Ramos (cell line): ENCODE results near the gene RNF220.

ENCODE experiments used
- in situ Hi-C: fragments of 300-500 bp; cut with MboI; formaldehyde crosslinking; loops from one replicate; pipeline ENCODE4 v1.14.3; 2022; ENCODE audit warnings: low sequenced_read_pairs; ENCODE audit not compliant: unreplicated experiment

Gene RNF220

DNA sequence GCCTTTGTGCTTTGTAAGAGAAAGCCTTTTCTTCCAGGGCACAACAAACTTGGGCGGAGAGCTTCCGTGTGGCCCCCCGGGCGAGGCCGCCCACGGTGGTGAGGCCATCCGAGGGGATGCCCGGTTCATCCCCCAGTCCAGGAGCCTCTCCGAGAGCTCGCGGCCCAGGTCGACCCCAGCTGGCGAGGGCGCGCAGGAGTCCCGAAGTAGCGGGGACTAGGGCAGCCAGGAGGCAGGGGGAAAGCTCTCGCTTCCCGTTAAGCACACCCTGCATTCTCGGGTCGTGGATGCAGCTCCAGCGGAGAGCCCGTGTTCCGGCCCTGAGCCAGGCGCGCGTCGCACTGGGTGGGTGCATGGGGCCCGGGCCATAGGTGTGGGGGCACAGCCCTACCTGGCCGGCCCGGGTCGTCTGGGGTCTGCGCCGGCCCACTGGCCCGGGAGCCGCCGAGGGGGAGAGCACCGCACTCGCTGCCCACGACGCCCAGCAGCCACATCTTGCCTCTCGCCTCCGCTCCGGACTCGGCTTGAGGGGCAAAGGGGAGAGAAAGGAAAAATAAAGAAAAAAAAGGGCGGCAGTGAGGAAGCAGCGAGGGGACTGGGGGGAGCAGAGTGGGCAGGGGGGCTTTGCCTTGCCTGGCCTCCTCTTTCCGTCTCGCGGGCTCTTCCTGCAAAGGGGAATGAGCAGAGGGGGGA is 1.8 kb downstream of the RNF220 start:
- in situ Hi-C loops: no loop called here

DNA sequence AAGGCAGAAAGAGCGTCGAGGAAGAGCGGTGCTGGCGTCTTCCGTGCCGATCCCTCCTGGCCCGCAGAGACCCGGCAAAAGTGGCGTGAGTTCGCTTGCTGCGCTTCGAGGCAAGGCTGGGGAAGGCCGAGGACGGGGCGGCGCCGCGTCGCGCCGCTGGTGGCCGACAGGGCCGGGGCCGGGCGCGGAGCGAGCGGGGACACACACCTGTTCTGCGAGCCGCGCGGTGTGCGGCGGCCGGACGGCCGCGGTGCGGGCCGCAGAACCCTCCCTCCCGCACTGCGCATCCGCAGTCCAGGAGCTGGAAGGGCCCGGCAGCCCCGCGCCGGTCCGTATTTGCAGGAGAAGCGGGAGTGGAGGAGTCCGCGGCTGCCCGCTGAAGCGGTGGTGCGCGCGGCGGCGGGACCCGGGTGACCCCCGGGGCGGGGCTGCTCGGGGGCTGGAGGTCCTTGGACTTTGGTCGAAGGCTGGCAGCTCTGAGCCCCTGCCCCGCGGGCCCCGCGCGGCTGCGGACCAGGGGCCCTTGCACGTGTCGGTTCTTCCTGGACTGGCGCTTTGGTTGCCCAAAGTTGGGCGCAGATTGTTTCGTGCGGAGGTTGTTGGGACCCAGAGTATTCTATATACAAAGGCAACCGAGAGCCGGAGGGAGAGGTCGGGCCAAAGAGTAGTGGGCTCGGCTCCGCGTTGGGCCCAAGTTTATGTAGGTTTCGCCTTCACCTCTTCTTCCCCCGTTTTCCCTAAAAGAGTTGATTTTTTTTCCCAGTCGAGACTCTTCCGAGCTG is 2.6 kb downstream of the RNF220 start:
- in situ Hi-C loops: no loop called here

DNA sequence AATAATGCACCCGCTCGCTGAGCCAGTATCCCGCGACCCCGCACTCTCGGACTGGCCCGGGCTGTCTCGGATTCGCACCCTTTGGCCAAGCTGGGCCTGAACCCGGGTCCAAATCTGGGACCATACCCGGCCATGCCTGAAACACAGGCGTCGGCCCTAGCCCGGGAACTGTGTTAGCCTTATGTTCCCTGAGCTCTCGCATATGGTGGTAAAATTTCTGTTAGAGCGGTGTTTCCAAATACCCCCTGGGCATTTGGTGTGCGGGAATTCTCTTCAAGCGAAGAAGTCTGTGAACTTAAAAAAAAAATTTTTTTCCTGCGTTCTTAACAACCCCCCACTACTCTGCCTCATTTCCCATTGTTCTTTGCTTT is 3.1 kb downstream of the RNF220 start:
- in situ Hi-C loops: no loop called here

DNA sequence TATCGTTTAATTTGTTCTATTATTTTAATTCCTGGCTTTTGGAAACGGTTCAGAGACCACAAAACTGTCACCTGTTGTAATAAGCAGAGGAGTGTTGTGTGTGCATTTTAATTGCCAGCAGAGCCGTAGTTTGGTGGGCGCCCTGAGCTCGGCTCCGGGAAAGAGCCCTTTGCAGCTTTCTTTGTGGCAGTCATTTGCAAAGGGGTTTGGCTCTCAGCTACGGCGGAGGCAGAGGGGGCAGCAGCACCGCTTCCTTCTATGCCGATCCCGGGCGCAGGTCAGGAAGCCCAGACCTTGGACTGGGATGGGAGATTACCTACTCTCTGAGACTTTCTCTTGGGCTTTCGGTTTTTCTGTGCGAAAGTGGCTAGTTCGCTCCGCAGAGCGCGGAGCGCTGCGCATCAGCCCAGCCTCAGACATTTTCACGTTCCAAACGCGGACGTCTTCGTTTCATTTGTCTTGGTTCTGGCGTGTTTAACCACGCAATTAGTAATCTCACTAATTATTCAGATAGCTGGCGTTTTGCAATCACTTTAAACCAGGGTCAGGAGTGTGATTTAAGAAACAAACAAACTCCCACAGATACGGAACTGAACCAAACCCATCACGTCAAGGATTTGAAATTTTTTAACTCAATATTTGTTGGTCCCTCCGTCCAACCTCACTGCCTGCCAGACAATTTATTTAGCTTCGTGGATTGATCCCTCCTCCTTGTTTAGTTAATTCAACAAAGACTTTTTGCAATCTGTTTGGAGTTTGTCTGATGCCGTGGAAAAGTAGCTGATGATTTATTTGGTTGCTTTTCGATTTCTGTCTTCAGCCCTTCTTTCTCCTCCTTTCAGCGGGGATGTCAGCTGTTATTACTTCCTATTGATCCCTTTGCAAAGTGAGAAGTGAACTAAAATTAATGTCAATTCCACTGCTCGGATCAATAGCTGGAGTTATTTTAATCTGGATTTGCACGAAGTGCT is 3.9 kb downstream of the RNF220 start:
- in situ Hi-C loops: no loop called here

DNA sequence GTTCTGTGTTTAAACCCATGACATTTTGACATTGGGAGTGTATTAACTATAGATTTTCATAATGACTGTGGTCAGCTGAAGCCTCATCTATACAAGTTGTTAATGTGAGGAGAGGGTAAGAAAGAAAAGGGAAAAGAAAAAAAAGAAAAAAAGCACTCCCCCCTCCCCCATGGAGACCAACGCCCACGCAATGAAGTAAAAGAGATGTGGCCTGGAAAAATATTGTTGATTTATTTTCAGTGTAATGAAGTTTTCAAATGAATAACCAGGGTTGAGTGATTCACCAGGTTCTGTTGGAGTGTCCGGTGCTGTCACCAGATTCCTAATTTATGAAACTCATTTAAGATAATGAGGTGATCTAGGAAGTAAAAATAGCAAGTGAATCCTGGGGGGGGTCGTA is 4.7 kb downstream of the RNF220 start:
- in situ Hi-C loops: no loop called here

DNA sequence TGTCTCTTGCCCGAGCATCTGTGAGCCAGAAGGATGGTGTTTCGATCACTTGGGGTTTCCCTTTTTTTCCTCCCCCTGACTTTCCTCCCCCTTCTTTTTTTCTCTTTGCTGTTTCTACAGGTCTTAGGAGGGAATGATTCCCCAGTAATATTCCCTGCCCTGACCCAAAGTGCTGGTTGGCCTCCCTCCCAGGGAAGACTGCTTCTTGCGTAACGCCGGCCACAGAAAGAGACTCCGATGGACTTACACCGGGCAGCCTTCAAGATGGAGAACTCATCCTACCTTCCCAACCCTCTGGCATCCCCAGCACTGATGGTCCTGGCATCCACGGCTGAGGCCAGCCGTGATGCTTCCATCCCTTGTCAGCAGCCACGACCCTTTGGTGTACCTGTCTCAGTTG is 6.8 kb downstream of the RNF220 start:
- in situ Hi-C loops: no loop called here

DNA sequence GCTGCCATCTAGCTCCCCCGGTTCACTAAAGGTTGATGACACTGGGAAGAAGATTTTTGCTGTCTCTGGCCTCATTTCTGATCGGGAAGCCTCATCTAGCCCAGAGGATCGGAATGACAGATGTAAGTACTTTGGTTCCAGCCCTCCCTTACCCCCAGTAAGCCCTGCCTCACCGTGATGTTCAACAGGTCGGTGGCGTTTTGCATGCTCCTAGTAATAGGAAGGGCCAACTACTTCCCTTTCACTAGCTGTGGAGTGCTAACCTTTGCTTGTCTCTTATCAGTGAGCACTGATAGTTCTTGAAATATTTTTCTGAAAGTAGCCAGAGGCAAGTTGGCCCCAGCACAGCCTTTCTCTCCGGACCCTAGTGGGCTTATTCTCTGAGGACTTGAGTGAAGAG is 7.5 kb downstream of the RNF220 start:
- in situ Hi-C loops: no loop called here

DNA sequence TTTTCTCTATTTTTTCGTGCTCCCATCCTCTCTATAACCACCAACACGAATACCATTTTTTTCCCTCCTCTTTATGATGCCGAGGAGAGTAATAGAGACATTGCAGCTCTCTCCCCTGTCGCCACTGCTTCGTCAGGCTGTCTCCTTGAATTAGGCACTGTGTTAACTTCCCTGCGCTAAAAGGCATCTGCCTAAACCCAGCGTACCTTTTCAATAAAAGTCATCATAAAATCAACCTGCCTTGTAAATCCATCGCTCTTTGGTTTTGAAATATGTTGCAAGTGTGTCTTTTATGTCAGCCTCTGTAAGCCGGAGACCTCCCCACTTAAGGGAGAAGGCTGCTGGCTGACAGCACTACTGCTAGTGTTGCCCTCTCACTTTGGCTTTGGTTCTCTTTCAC is 8.7 kb downstream of the RNF220 start:
- in situ Hi-C loops: no loop called here

DNA sequence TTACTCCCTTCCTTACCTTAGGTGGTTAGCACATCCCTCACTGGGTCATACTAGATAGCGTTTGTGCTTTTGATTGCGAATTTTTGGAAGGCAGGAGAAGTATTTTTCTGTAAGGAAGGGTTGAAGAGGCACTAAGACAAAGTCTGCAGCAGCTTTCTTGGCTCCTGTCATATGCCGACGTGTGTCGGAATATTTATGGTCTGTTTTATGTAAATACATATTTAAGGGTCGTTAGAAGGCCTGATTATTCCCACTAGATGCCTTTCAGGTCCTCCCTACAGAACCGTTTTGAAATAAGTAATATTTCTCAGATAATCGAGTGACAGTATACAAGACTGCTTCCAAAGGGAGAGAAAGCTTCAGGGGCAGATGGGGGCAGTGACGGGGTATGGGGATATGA is 10.0 kb downstream of the RNF220 start:
- in situ Hi-C loops: no loop called here

DNA sequence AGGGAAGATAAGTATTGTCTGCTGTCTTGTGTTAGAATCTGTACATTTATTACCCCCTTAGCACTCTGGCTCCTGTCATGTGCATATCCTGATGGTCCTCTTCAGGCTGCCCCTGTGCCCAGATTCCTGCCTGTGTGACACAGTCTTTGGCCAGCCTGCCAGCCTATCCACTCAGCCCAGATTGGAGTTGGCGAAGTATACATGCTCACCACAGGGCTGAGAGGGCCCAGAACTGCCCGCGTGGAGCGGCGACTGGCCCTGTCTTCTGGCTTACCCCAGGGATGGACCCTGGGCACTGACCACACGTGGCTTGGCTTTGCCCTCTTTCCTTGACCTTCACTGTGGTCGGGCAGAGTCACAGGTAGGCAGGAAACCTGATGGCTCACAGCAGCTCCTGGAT is 11.4 kb downstream of the RNF220 start:
- in situ Hi-C loops: no loop called here

DNA sequence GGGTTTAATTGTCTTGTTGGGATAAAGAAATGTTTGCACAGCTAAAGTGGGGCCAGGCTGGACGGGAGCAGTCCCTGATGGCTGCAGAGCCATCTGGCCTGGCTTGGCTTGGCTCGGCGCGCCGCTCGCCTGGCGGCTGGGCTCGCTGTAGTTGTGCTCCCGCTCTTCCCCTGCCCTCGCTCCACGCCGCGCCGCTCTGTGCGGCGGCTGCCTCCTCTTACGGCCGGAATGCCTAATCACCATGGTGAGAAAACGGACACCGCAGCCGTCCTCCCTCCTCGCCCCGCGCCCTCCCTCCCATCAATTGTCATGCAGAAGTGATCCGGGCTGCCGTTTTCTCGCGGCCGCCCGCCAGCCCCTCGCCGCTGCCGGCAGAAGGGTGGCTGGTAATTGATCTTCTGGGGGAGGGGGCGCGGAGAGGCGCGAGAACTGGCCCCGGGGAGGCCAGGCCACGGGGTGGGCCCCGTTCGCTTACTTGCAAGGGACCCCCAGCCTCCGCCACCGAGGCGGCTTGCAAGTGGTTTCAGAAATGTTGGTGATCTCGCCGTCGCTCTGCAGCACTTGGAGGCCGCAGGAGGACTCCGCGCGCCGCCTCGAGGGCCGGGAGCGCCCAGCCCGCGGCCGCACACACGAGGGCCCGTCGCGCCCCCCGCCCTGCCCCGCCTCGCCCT is 12.4 kb downstream of the RNF220 start:
- in situ Hi-C loops: no loop called here

DNA sequence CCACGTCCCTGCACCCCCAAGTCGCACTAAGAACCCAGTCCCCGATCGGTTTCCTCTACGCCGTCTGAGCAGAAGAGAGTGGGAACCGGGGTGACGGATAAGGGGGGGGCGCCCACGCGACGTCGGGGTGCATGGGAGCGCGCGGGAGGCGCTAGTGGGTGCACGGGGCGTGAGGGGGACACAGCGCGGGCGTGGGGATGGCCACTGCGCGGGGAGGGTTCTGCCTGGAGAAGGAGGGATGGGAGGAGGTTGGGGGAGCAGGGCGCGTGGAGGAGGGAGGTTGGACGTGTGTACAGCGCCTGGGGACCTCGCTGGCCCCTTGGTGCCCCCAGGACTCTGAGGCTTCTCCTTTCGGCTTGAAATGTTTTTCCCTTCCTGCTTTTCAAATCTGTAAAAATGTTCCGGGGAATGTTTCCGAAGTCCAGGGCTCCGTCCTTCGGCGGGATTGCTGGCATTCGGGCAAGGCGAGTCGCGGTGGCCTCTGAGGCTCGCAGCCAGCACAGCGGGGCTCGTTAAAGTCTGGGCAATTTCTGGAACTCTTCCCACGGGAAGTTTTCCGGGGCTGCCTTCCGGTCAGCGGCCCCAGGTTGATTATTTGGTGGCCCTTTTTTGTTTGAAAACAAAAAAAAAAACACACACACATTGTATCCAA is 13.1 kb downstream of the RNF220 start:
- in situ Hi-C loops: no loop called here

DNA sequence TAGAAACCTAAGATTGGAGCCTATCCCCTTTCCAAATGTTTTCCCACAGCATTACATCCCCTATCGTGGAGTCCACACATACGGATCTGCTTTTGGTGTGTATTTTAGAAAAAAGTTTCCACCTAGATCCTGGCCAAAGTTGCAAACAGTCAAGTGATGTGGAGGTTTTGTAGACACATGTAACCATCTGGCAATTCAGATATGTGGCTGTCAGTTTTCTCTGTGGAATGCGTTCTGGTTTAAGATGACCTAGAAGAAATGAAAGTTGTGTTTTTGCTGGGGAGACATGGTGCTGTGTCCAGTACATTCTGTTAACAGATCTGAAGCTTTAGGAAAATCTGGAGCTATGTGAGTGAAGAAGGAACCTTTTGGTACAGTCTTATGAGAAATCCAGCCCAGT is 14.8 kb downstream of the RNF220 start:
- in situ Hi-C loops: no loop called here

DNA sequence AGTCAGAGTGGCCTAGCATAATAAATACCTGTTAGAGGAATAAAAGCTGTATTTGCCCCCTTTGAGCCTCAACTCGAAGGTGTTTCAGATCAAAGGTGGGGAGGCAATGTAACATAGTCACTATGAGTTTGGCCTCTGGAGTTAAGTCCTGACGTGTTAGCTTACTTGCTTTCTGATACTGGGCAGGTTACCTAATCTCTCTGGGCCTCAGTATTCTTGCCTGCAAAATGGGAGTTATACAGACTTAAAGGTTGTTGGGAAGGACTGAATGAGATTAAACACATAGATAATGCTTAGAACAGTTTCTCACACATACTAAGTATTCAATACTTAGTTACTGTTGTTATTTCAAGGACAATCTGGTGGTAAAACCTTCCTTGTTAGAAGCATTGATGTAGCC is 15.5 kb downstream of the RNF220 start:
- in situ Hi-C loops: no loop called here

DNA sequence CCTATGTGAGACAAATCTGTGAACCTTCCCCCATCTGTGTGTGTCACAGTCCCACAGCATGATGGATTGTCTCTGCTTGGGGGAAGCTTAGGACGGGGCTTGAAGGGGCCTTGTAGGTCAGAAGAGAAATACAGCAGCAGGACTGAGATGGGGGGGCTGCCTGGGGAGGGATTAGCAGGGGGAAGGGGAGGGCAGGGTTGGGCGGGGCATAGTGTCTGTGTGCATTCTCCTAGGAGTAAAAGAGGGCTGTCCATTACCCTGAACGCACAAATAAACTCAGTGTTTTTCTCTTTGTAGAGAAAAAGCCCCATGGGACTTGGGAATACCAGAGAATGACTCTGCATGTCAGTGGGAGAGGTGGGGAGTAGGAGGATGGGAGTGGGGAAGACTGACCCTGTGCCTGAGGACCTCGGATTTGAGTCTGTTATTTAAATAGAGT is 16.4 kb downstream of the RNF220 start:
- in situ Hi-C loops: no loop called here

DNA sequence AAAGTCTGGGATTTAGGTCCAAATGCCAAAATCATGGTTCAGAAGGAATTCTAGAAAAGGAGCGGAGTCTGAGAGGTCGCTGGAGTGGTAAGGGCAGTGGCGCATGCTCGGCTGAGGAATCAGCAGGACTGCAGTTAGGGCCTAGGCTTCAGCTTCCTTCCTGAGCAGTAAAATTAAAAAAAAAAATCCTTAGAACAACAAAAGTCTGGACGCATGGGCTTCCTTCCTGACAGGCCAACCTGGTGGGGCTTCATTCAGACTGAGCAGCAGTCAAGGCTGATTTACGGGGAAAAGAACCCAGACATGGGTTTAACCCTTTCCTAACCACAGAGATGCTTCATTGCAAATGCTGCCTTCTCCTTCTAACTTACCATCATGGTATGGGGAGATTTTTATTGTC is 17.1 kb downstream of the RNF220 start:
- in situ Hi-C loops: no loop called here

DNA sequence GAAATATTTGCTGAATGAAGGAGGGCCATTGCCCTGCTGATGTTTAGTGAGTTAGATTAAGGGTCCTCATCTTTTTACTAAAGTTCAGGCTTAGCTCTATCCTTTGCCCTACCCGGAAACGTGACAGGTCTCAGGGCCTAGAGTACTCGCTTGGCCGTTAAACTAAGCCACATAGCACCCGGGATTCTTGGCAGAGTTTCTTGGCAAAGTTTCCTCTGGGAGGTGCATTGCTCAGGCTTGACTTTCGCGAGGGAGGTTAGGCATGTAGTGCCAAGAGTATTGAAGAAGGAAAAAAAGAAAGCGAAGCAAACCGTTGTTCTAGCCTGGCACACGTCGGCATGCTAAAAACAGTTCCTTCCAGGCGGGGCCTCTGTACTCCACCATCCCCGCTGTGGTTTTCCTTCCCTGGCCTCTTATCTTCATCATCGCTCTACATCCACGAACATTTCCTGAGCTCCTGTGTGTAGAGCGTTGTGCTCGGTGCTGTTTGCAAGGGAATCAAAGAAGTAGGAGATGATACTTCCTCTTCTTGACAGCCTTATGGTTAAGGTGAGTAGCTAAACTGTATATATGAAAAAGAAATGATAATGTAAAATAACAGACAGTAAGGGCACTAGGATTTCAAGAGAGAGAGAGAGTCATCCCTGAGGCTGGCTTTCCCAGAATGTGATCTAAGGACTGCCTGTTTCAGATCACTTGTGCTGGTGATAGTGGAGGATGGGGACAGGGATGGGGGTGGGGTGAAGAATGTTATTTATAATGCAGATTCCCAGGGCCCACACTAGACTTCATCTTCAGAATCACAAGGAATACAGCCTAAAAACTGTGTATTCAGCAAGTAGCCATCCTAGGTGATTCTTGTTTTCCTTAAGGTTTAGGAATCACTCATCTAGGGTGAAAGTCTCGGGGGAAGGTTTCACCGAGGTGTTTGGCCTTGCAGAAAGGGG is 18.8 kb downstream of the RNF220 start:
- in situ Hi-C loops: no loop called here

DNA sequence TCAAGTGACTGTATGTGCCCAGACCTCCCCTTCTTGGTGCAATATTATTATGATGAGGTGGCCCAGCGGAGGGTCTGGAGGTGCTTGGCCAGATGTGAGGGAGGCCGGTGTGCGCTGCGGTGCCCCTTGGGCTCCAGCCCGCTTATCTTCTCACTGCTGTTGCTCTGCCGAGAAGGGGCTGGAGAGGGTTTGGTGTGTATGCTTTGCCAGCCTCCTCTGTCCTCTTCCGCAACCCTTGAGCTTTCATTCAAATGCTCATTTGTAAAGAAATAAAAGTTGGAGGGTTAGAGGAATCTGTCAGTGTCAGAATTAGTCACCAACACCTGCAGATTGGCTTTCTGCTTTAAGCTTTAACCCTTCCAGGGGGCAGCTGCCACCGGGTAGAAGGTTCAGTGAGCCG is 19.7 kb downstream of the RNF220 start:
- in situ Hi-C loops: no loop called here
